ENCODE measurements around the gene C1orf185. TPM values are rescaled to one million over a fixed set of nuclear protein-coding genes. Genes with fewer than 3 reads are reported as not detected.

The C1orf185 gene
- not detected for total RNA-seq

GRCh38 chr1:51101976-51102375 lies at the start of gene C1orf185:
Gene C1orf185, plus strand, starts transcription at chr1:51102228. Its CDS starts 6 bp downstream, at chr1:51102234.
- ATAC-seq (no peak), DNase-seq (no peak)
- no peak for TF ChIP-seq CTCF (IDR thresholded peaks at IDR 0.05)
- Histone ChIP-seq H3K4me3 (no peak within 1 kb of the TSS), H3K27me3 (no peaks in the 10 kb centered on the region), H3K36me3 (replicated peaks in 1 of 2; ENCODE audit: insufficient read depth in 1 of 2, low read depth in 2 of 2) (no peaks in the 10 kb centered on the region), H3K9me3 (no peaks in the 10 kb centered on the region), H3K27ac (no peak within 1 kb of the TSS), H3K4me1 (no peaks in the 10 kb centered on the region)
- intact Hi-C loops (cut with DNase I): no loop called here
- WGBS, 2 donors: 49 to 61% methylated on average over 4 of the region's 4 CpGs

GRCh38 chr1:51058858-51059257 lies 43.2 kb upstream of the C1orf185 start:
- no peak overlapping the region for H3K27ac ChIP-seq
- TF ChIP-seq POLR2A (IDR thresholded peaks at IDR 0.05) (no peak), CTCF (IDR thresholded peaks at IDR 0.05) (peak in 4 of 7 experiments; percentile 15 to 32 (median 24))
- no peak overlapping the region for H3K4me3 ChIP-seq
- DNase-seq: no peak
- WGBS, 2 donors: 60 to 76% methylated on average over 1 to 5 of the region's 5 CpGs
- no peak for ATAC-seq
- H3K36me3 ChIP-seq (replicated peaks in 1 of 2; ENCODE audit: insufficient read depth in 1 of 2, low read depth in 2 of 2): no peaks in the 10 kb centered on the region
- no peaks in the 10 kb centered on the region for H3K27me3 ChIP-seq
- H3K9me3 ChIP-seq: peaks cover 0 to 2% (median 0%) of the 10 kb centered on the region in 3 donors
- intact Hi-C loops (cut with DNase I): no loop called here
- no peaks in the 10 kb centered on the region for H3K4me1 ChIP-seq

GRCh38 chr1:51061231-51061918 lies 40.7 kb upstream of the C1orf185 start:
- ATAC-seq: no peak
- no peaks in the 10 kb centered on the region for H3K36me3 ChIP-seq (replicated peaks in 1 of 2; ENCODE audit: insufficient read depth in 1 of 2, low read depth in 2 of 2)
- no peak overlapping the region for H3K4me3 ChIP-seq
- no peaks in the 10 kb centered on the region for H3K4me1 ChIP-seq
- DNase-seq: no peak
- H3K9me3 ChIP-seq: peaks cover 0 to 2% (median 0%) of the 10 kb centered on the region in 3 donors
- no peak for TF ChIP-seq CTCF (IDR thresholded peaks at IDR 0.05)
- no peak for TF ChIP-seq POLR2A (IDR thresholded peaks at IDR 0.05)
- intact Hi-C loops (cut with DNase I): no loop called here
- H3K27ac ChIP-seq: no peak overlapping the region
- H3K27me3 ChIP-seq: no peaks in the 10 kb centered on the region
- WGBS, 2 donors: 86 to 87% methylated on average over 2 of the region's 2 CpGs

GRCh38 chr1:51063121-51063520 lies 38.9 kb upstream of the C1orf185 start:
- no peak overlapping the region for H3K4me3 ChIP-seq
- no peaks in the 10 kb centered on the region for H3K36me3 ChIP-seq (replicated peaks in 1 of 2; ENCODE audit: insufficient read depth in 1 of 2, low read depth in 2 of 2)
- ATAC-seq (no peak), DNase-seq (no peak)
- H3K27me3 ChIP-seq: no peaks in the 10 kb centered on the region
- no peak for TF ChIP-seq CTCF (IDR thresholded peaks at IDR 0.05)
- TF ChIP-seq POLR2A (IDR thresholded peaks at IDR 0.05): no peak
- H3K9me3 ChIP-seq: no peaks in the 10 kb centered on the region
- no peak overlapping the region for H3K27ac ChIP-seq
- H3K4me1 ChIP-seq: no peaks in the 10 kb centered on the region
- intact Hi-C loops (cut with DNase I): no loop called here

DNA sequence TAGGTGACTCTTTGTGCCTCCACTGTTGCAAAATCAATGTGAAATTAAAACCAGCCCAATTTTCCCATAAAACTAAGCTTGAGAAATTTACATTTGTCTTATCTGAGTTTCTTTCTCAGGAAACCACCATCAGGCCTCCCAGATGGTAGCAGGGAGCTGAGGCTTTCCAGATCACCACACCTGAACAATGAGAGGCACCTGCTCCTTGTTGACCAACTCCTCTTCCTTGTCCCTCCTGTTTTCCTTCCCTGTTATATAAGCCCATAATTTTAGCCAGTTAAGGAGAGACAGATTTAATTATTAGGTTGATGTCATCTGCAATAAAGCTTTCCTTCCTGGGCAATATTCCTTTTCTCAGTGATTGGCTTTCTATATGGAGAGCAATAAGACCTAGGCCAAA lies 32.0 kb upstream of the C1orf185 start:
- no peak for ATAC-seq
- intact Hi-C loops (cut with DNase I): no loop called here
- Histone ChIP-seq H3K9me3 (no peaks in the 10 kb centered on the region), H3K27ac (no peak overlapping the region), H3K4me1 (peaks cover 11% of the 10 kb centered on the region), H3K36me3 (replicated peaks in 1 of 2; ENCODE audit: insufficient read depth in 1 of 2, low read depth in 2 of 2) (no peaks in the 10 kb centered on the region), H3K4me3 (no peak overlapping the region), H3K27me3 (no peaks in the 10 kb centered on the region)
- DNase-seq: no peak
- TF ChIP-seq POLR2A (IDR thresholded peaks at IDR 0.05) (no peak), CTCF (IDR thresholded peaks at IDR 0.05) (no peak)

Data from body of pancreas (tissue), 4 donors.